ENCODE measurements around the gene SPTBN1.

The SPTBN1 gene

GRCh38 chr2:54558188-54559005, 102.3 kb downstream of the SPTBN1 start:
- peak; percentile 27 to 51 (median 40) for DNase-seq

DNA sequence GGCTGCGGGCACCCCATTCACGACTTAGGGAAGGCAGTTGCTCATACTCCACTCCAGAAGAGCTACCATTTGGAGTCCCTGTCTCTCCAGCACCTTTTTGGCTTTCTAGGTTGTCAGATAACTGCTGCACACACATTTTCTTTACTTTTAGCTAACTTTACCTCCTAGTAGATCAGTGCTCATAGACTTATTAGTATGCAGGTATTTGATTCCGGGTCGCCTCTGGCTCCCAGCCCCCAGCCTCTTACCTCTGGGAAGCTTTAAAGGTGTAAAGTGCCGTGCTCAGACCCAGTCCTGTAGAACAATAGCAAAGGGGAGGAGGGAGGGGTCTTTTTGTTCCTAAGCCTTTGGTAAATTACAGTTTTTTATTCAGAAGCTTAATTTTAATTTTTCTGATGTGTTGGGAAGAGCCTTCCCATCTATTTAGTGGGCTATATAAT, 102.9 kb downstream of the SPTBN1 start:
- DNase-seq = no peak

DNA sequence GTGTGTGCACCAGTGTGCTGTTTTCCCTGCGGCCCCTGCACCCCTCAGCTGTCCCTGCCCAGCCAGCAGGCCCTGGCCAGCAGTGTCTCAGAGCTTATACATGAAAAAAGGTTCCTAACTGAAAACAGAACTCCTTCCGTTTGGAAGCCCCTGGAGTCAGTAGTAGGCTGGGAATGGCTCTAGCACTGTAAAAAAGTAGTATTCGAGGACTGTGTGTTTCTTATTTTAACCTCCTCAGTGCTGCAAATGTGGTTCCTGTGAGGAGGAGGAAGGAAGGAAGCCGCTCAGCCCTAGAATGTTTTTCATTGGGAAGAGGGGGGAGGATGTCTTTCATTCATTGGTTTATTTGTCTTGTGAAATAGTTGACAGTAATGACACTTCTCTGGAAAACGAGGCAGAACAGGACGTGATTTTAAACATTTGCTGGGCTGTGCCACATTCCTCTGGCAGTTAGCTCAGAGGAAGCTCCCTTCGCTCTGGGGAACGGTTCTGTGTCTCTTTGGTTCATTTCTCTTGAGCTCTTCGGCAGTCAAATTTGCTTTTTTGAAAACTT, 103.5 kb downstream of the SPTBN1 start:
- DNase-seq = no peak

GRCh38 chr2:54560146-54560881, 104.2 kb downstream of the SPTBN1 start:
- DNase-seq = no peak

- no peak for DNase-seq
Measured at GRCh38 chr2:54561010-54561409, 104.9 kb downstream of the SPTBN1 start.

GRCh38 chr2:54564439-54564838, 108.3 kb downstream of the SPTBN1 start:
- DNase-seq = no peak

DNA sequence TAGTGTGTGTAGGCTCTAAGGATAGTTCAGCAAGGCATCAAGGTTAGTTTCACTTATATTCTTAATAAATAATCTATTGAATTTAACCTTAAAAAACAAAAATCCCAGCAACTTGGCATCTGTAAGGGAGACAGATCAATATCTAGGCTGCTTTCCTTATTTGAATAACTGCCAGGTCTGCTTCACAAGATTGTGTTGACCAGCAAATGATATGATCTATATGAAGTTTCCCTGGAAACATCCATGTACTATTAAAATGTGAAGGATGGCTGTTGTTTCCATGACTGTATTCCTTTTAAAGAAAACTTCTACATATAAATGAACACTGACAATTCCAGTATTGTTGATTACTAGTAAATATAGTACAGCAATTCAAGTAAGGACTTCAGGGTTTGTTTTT, 109.4 kb downstream of the SPTBN1 start:
- no peak for DNase-seq

GRCh38 chr2:54566896-54567295, 110.8 kb downstream of the SPTBN1 start:
- DNase-seq = no peak

DNA sequence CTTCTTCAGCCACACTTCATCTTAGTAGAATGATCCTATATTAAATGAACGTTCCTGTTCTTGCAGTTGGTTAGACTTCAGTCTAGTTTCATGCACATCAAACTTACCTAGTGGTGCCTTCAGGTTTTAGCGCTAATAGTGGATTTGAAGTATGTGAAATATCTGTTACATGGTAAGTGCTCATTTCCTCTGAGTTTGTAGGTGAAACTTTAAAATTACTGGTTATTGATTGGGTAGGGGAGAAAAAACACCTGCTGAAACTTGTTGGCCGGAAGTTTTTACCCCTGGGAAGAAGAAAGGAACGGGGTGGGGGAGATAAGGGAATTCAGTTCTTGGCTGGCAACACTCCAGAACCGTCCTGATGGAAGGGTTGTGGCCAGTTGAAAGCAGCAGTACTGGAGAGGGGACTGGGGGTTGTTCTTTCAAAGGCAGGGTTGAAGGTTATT, 112.8 kb downstream of the SPTBN1 start:
- DNase-seq = no peak

DNA sequence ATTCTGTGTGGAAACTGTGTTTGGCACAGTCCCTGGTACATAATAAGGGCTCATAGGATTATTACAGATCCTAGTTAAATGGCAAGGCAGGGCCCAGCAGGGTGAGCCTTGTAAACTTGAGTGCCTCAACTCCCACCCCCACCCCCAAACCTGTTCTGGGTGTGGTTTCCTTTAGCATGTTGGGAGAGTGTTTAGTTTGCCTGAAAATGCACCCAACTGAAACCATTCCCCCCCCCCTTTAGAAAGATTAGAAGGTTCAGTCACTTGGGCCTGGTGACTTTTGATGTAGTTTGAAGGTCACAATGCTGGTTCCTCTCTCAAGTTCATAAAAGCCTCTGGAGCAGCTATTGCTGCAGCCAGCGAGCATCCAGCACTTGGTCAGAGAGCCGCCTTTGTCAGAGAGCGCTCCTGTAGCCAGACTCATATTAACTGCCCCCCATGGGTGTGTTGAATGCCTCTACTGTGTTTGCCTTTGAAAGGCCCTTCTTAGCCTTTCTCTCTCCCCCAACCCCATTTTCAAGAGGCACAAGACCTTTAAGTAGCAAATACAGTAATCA, 113.7 kb downstream of the SPTBN1 start:
- DNase-seq = no peak

DNA sequence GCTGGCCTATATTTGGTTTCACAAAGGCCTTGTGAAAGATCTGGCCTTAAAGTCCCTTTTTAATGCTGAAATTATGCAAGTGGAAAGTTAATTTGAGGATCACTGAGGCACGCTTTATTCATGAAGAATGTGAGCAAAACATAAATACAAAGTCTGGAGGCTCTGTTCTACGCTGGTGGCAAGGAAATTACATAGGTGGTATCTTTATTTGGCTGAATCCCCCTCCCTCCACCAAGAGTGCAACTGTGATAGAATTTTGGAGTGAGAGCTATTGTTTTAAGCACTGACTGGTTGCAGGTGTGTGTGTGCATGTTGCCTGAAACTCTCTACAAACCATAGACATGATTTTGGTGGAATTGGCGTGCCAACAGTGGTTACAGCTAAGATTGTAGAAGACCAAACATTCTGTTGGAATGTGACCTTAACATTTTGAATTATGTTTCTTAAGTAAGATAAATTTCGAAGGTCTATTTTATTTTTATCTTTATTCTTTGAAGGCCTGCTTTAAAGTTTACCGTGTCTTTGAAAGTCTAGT, 114.3 kb downstream of the SPTBN1 start:
- DNase-seq = no peak

DNA sequence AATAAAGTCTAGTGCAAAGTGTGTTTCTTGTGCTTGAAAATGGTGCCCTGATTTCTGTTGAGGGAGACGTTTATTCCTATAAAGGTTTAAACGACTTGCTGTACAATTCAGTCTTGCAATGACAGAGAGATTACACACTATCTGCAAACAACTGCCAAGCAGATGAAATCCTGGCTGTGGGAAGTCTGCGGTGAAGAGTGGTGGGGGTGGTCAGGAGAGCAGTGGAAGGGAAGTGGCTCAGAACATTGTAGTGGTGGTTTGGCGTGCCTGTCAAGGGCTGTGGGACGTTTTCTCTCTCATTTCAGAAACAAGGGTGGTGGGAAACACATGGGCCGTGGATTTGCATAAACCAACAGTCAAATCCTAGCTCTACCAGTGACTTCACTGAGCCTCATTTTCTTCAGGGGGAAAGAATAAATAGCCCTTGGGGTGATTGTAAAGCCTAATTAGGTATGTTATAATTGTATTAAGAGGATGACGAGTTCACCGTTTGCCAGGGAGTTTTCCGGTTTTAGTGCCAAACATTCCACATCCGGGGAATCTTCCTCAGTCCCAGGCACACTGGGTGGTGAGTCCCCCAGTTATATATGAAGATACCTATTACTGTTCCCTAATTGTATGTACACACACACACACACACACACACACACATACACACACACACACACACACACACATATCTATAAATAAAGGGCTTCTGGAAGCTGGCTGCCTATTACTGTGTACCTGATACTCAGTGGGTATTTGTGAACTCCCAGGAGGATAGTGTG, 115.0 kb downstream of the SPTBN1 start:
- DNase-seq = peak in 2 of 4 experiments; percentile 19 to 24

DNA sequence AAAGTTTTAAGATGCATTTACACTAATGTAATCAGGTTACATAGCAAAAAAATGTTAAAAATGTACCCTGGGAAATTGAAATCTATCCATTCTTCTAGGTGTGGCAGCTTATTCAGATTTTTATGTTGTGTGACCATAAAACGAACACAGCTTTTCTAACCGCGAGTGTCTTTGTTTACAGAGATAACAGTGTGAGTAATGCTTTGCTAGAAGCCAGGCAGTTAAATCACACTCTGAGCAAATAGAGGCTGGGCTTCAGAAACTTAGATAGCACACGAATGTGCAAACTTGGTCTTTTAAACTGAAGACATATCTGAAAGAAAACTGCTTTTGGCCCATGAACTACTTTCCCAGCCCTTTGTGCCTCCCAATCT, 116.1 kb downstream of the SPTBN1 start:
- no peak for DNase-seq

DNA sequence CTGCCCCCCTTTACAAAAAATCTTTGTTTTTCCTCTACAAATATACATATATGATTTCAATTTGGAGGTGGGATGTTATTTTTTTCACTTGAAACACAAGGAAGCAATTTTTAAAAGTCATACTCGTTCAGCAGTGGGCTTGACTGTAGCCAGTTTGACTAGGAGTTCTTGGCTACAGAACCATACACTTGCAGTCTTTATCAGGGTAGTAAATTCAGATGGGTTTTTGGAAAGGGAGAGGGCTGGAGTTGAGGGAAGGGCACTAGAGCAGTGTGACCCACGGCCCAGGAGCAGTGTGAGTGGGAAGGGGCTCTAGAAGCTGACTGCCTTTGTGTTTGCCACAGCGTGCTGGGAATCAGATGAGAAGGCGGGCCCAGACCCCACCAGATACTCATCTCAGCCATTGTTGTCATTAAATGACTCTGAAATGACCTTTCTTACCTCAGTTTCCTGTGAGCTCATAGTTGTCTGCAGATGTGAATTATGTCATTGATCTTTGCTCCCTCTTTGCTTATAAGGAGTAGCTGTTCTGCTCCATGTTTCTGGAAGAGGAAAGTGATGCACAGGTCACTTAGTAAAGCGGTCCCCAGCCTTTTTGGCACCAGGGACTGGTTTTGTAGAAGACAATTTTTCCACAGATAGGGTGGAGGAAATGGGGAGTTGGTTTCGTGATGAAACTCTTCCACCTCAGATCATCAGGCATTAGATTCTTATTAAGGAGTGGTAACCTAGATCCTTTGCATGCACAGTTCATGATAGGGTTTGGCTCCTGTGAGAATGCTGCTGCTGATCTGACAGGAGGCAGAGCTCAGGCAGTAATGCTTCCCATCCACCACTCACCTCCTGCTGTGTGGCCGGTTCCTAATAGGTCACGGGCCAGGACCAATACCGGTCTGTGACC, 116.8 kb downstream of the SPTBN1 start:
- DNase-seq = peak in 1 of 4 experiments; percentile 22

- DNase-seq = no peak
Measured at GRCh38 chr2:54573537-54573919, 117.4 kb downstream of the SPTBN1 start.

GRCh38 chr2:54574107-54574859, 118.2 kb downstream of the SPTBN1 start:
- DNase-seq = peak in 2 of 4 experiments; percentile 28 to 34

DNA sequence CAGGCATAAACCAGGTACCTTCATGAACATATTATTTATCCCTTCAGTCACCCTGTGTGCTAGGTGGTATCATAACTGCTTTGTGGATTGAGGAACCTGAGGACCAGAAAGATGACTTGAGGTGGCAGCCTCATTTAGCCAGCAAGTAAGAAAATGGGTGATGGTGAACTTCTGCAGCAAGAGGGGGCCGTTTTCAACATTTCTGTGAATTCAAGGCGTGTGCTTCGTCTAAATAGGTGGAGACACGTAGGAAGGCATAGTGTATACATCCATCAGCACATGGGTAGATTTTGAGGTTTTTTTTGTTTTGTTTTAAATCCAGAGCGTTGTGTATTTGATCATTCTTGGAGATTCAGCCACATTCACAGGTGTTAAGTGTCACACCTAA, 118.7 kb downstream of the SPTBN1 start:
- no peak for DNase-seq

- DNase-seq = no peak
Measured at GRCh38 chr2:54575379-54575888, 119.3 kb downstream of the SPTBN1 start.

GRCh38 chr2:54577035-54577434, 120.9 kb downstream of the SPTBN1 start:
- DNase-seq = no peak

DNA sequence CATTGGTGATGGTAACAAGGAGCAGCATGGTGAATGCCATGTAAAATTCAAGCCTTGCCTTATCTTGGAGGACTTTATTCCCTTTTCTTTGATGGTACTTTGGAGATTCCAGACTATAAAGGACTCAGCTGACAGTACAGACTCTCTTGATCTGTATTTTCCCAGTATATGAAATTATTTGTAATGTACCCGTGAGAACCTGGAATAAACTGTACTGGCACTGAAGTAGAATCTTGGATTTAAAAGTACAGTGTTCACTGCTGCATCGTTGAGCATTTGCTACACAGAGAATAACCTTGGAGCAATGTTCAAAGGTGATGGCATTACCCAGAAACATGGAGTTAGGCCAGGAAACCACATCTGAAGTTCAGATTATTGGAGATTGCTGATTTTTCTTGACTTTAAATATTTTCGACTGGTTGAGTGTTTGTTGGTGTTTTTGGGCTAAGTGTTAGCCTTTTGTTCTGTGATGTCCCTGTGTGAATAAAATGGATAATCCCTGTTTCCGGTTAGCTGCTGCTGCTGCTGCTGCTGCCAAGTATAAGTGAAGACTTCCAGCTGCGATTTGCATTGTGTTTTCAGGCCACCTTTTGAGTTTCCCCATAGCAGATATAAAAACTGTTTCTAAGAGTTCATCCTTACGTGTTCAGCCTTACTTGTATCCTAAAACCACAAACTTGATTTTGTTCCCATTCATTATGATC, 122.0 kb downstream of the SPTBN1 start:
- no peak for DNase-seq
